Heart right ventricle (tissue), 16 donors: ENCODE data around the gene SACM1L. TPM values are rescaled to one million over a fixed set of nuclear protein-coding genes. Genes with fewer than 3 reads are reported as not detected.

ENCODE experiments used
- ATAC-seq, 8 donors: fragments of 200-7000 bp; cut with Tn5 transposase; one replicate each; pipeline ENCODE4 v1.9.1; 2020; ENCODE audit warnings: mild to moderate bottlenecking in 8 of 8, moderate library complexity in 8 of 8, moderate number of reproducible peaks in 1 of 8
- DNase-seq, 2 donors: peaks; one replicate each; pipeline ENCODE4 v3.0.0-alpha.2; 2020
- H3K27ac ChIP-seq, 10 donors: fragments of 200-600 bp; sonication (generic) in 2 of 10; one replicate each; pipeline versions ENCODE4 v1.5.0 to v1.8.0; 2020 to 2022; ENCODE audit warnings: mild to moderate bottlenecking in 3 of 10
- H3K27me3 ChIP-seq, 7 donors: fragments of 200-600 bp; one replicate each; pipeline ENCODE4 v1.8.0; 2021 to 2022; ENCODE audit warnings: mild to moderate bottlenecking in 2 of 7
- H3K36me3 ChIP-seq, 9 donors: fragments of 200-600 bp; sonication (generic) in 1 of 9; one replicate each; pipeline versions ENCODE4 v1.5.0 to v1.8.0; 2020 to 2022; ENCODE audit warnings: mild to moderate bottlenecking in 2 of 9
- H3K4me1 ChIP-seq, 9 donors: fragments of 200-600 bp; sonication (generic) in 1 of 9; one replicate each; pipeline versions ENCODE4 v1.5.0 to v1.8.0; 2020 to 2022; ENCODE audit warnings: mild to moderate bottlenecking in 4 of 9
- H3K4me3 ChIP-seq, 10 donors: fragments of 200-600 bp; sonication (generic) in 2 of 10; one replicate each; pipeline versions ENCODE4 v1.5.0 to v1.8.0; 2020 to 2022; ENCODE audit warnings: mild to moderate bottlenecking in 7 of 10, moderate library complexity in 2 of 10
- H3K9me3 ChIP-seq, 11 donors: fragments of 200-600 bp in 10 of 11; sonication (generic) in 2 of 11; one replicate each; pipeline versions ENCODE4 v1.5.0 to v1.8.0; 2013 to 2022; ENCODE audit warnings: mild to moderate bottlenecking in 2 of 11, control low read depth in 1 of 11, moderate library complexity in 1 of 11
- CTCF ChIP-seq, 9 donors: fragments of 200-600 bp; sonication (generic) in 2 of 9; IDR thresholded peaks; one replicate each; pipeline versions ENCODE4 v1.5.0 to v1.8.0; 2021 to 2022; ENCODE audit warnings: antibody characterized with exemption in 9 of 9, mild to moderate bottlenecking in 5 of 9, moderate library complexity in 1 of 9
- WGBS, 2 donors: extraction: QIAGEN DNeasy Blood & Tissue Kit; methylation state at CpG; one replicate each; pipeline ENCODE4 v1.1.7; 2013; ENCODE audit warnings: inconsistent platforms in 1 of 2; 5-methylcytosine and 5-hydroxymethylcytosine counted together
- intact Hi-C, 10 donors: fragments of 100-400 bp; cut with DNase I; formaldehyde crosslinking; loops; one replicate each; pipeline versions ENCODE4 v1.11.1 to v1.14.2; 2022
- polyA plus RNA-seq, 2 donors: library from polyadenylated mRNA; stranded (reverse); fragments of 200-250 nt; gene quantifications; one replicate each; pipeline ENCODE4 v1.2.3, GENCODE V29; 2013
- total RNA-seq, 10 donors: library from RNA; stranded (reverse); fragmentation: NEBNext Ultra II Directional in 3 of 10; extraction: Animal tissue kit (Norgen Biotek cat#: 25700) in 3 of 10; gene quantifications; one replicate each; pipeline versions ENCODE4 v1.2.1 to v1.2.4, GENCODE V29; 2021 to 2023
- donor health status: Arrhythmogenic right ventricular cardiomyopathy.
- donor health status: ischemic (EF 13 %, LVEDD 7.1; RV severe dilation, severe dysfunction).
- donor health status: healthy with polysubstance abuse.
- donor health status: DM: no; HTN: yes; CAD: no.
- donor health status: DM: no; HTN: no; CAD: no.
- donor health status: ischemic (EF 25% LVEDD 6.9; RV normal size, moderate dysfunction).
- donor health status: ischemic (EF 25% LVEDD 5.7; RV mildly dilated, moderate dysfunction).
- donor health status: healthy.
- donor health status: DM: yes; HTN: yes; CAD: no.
- donor health status: Ischemic cardiomyopathy.
- donor health status: ischemic (EF 35%, LVEDD 5.7; RV mildly dilated, moderate dysfunction).
- donor health status: nonischemic (EF 11% LVEDD 7.7; RV severe dilation, severe dysfunction).
- donor health status: DM: yes; HTN: yes; CAD: no.
- donor health status: PGD.
- donor health status: ischemic (EF 29% LVEDD 5.4; RV normal size, mild dysfunction).
- donor health status: nonischemic (EF 23%, LVEDD 6.1; RV moderate dilation, normal function).

Gene SACM1L
- total and polyA plus RNA-seq, 12 donors = 15.4 to 28.7 (median 23.6) TPM

GRCh38 chr3:45686850-45687249 lies 2.3 kb upstream of the SACM1L start:
- ATAC-seq = no peak
- Histone ChIP-seq H3K36me3 (peaks cover 0 to 12% (median 0%) of the 10 kb centered on the region in 9 donors), H3K4me1 (peaks cover 0 to 46% (median 34%) of the 10 kb centered on the region in 9 donors), H3K27ac (no peak overlapping the region), H3K27me3 (no peaks in the 10 kb centered on the region), H3K4me3 (no peak overlapping the region), H3K9me3 (peaks cover 0 to 11% (median 0%) of the 10 kb centered on the region in 11 donors)
- DNase-seq = no peak
- no peak for TF ChIP-seq CTCF (IDR thresholded peaks at IDR 0.05)
- 93 to 94% methylated on average over 7 of the region's 7 CpGs for WGBS, 2 donors
- intact Hi-C loops = no loop called here

GRCh38 chr3:45687828-45688193 lies 1.4 kb upstream of the SACM1L start:
- ATAC-seq (no peak), DNase-seq (no peak)
- no peaks in the 10 kb centered on the region for H3K27me3 ChIP-seq
- intact Hi-C loops = no loop called here
- H3K4me1 ChIP-seq = peaks cover 0 to 56% (median 42%) of the 10 kb centered on the region in 9 donors
- peaks cover 0 to 12% (median 0%) of the 10 kb centered on the region in 9 donors for H3K36me3 ChIP-seq
- 38 to 44% methylated on average over 4 of the region's 4 CpGs for WGBS, 2 donors
- H3K9me3 ChIP-seq = peaks cover 0 to 8% (median 0%) of the 10 kb centered on the region in 11 donors
- H3K27ac ChIP-seq = peak overlapping the region in 4 of 10 donors; percentile 92 to 96 (median 94)
- no peak for TF ChIP-seq CTCF (IDR thresholded peaks at IDR 0.05)
- peak overlapping the region in 8 of 10 donors; percentile 76 to 93 (median 84) for H3K4me3 ChIP-seq

GRCh38 chr3:45688194-45688881 lies 858 bp upstream of the SACM1L start:
- H3K36me3 ChIP-seq = peaks cover 0 to 17% (median 0%) of the 10 kb centered on the region in 9 donors
- peaks cover 0 to 3% (median 0%) of the 10 kb centered on the region in 11 donors for H3K9me3 ChIP-seq
- intact Hi-C loops = no loop called here
- TF ChIP-seq CTCF (IDR thresholded peaks at IDR 0.05) = peak in 1 of 9 donors; percentile 11
- peak overlapping the region; percentile 22 to 93 (median 82) for H3K4me3 ChIP-seq
- no peak for DNase-seq
- no peaks in the 10 kb centered on the region for H3K27me3 ChIP-seq
- WGBS, 2 donors = 2% methylated on average over 35 of the region's 35 CpGs
- H3K4me1 ChIP-seq = peaks cover 0 to 61% (median 43%) of the 10 kb centered on the region in 9 donors
- peak in 5 of 8 donors; percentile 2 to 25 (median 10) for ATAC-seq
- peak overlapping the region in 9 of 10 donors; percentile 52 to 96 (median 92) for H3K27ac ChIP-seq

GRCh38 chr3:45689787-45690145 lies 570 bp downstream of the SACM1L start:
- Histone ChIP-seq H3K9me3 (no peaks in the 10 kb centered on the region), H3K27ac (peak overlapping the region; percentile 23 to 96 (median 92)), H3K4me3 (peak overlapping the region; percentile 61 to 93 (median 82)), H3K36me3 (peaks cover 0 to 17% (median 0%) of the 10 kb centered on the region in 9 donors), H3K27me3 (no peaks in the 10 kb centered on the region), H3K4me1 (peaks cover 3 to 71% (median 53%) of the 10 kb centered on the region in 9 donors)
- 1% methylated on average over 8 of the region's 8 CpGs for WGBS, 2 donors
- intact Hi-C loops = no loop called here
- DNase-seq (no peak), ATAC-seq (no peak)
- TF ChIP-seq CTCF (IDR thresholded peaks at IDR 0.05) = no peak
